GM21526 (cell line): ENCODE data around the gene CYTH1.

Experiments used
- ATAC-seq: cut with Tn5 transposase; IDR thresholded peaks from one replicate; pipeline ENCODE4 v1.9.1; 2021; ENCODE audit warnings: moderate library complexity; ENCODE audit not compliant: unreplicated experiment, low FRiP score

CYTH1 gene, protein sequence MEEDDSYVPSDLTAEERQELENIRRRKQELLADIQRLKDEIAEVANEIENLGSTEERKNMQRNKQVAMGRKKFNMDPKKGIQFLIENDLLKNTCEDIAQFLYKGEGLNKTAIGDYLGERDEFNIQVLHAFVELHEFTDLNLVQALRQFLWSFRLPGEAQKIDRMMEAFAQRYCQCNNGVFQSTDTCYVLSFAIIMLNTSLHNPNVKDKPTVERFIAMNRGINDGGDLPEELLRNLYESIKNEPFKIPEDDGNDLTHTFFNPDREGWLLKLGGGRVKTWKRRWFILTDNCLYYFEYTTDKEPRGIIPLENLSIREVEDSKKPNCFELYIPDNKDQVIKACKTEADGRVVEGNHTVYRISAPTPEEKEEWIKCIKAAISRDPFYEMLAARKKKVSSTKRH

DNA sequence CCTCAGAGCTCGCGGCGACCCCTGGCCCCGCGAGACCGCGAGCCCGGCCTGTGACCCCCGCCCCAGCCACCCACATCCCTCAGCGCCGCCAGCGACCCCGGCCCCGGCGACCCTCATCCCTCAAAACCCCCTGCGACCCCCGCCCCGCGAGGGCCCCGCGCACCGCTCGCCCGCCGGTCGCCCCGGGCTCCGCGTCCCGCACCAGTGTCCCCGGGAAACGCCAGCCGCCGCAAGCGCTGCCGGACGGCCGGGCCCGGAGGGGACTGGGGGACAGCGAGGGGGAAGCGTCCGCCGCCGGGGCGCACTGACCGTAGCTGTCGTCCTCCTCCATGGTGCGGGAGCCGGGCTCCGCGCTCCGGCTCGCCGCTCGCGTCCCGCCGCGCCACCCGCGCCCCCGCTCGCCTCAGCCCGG is at the start of gene CYTH1:
Gene CYTH1 (minus strand): TSS at position 381 of the 412 bp plus-strand sequence. CDS start 50 bp downstream, at position 331.
- peak; percentile 14 for ATAC-seq

DNA sequence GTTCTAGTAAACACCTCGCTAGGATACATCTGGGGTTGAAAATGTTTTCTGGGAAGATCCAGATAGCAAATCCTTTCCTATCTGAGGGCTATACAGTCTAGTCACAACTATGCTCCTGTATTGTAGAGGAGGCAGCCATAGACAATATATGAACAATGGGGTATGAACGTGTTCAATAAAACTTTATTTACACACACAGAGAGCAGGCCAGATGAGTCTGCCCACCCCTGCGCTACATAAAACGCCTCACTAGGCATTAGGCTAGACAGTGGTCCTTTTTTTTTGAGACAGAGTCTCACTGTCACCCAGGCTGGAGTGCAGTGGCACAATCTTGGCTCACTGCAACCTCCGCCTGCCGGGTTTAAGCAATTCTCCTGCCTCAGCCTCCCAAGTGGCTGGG is 47.4 kb upstream of the CYTH1 start:
- no peak for ATAC-seq

DNA sequence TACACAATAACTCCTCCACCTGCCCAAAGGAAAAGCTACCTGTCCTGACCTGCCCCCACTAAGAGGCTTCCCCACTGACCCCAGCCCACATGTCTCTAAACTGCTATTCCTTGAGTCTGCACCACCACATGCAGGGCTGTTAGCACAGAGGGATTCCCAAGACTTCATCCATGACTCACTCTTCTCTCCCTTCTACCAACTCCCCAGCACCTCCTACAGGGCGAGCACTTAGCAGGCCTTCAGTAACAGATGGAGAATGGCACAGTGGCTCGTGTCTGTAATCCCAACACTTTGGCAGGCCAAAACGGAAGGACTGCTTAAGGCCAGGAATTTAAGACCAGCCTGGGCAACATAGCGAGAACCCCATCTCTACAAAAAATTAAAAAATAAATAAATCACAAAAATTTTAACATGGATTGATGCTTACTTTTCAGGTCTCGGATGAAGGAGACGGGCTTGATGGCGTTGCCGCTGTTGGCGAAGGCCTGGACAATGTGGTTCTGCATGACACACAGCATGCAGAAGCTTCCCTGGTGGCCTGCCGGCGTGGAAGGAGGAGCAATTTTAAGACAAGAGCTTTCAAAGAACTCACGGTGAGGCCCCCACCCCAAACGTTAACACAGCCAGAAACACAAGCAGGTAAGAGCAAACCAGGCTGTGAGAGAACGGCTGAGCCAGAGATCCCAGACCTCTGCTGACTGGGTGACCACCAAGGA is 46.6 kb upstream of the CYTH1 start:
- no peak for ATAC-seq

DNA sequence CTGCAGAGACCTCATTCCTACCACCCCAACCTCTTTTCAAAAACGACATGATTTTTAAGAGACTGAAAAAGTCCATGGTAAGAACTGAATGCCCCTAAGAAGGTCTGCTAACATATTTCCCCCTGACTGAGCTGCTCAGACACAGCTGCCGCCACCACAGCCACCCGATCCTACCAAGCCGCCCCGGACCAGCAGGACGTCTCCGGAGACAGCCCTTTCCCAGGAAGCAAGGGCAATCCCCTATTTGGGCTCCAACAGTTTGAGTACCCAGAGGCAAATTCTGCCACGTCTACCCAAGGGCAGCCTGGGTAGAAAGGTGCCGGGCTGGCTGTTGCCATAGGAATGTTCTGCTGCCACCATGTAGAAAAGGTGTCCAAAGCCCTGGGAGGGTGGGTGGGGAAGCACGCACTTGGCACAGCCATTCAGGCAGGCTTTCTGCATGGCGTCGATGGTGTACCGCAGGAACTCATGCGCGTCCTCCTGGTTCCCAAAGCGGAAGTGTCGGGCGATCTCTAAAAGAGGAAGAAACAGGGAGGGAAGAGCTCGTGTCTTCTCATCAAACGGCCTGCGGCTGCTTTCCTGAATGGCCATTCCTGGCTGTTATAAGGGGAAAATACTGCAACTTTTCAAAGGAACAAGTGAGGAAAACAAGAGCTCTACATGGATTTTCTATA is 44.9 kb upstream of the CYTH1 start:
- ATAC-seq, result no peak

DNA sequence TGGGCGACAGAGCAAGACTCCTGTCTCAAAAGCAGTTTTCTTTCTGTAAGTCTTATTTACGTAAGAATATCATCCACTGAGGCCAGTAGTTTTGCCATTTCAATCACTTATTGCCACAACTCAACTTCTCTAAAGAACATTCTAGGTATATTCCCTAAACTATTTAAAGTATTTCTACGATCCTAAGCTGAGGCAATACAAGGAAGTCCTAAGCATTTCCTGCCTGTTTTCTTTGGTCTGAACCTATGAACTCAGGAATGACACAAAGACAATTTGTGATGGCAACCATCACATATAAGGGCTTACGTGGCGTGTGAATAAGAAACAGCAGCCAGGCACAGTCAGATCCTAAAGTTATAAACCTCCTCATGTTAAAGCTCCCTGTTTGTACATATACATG is 44.3 kb upstream of the CYTH1 start:
- ATAC-seq, result no peak

DNA sequence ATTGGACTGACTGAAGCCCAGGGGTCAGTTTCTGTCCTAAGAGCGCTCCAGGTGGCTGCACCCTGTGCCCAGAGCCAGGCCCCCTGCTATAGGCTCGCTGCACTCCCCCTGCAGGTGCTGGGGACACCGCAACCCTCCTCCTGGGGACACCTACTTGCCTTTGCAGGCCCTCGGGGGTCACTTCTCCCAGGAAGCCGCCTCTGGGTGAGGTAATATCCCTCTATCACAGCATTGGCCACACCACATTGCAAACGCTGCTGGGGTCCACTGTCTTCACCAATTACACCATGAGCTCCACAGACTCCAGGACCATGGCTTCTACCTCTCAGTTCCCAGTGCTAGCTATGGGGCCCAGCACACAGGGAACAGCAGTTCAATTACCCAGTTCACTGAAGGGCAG is 43.6 kb upstream of the CYTH1 start:
- no peak for ATAC-seq

DNA sequence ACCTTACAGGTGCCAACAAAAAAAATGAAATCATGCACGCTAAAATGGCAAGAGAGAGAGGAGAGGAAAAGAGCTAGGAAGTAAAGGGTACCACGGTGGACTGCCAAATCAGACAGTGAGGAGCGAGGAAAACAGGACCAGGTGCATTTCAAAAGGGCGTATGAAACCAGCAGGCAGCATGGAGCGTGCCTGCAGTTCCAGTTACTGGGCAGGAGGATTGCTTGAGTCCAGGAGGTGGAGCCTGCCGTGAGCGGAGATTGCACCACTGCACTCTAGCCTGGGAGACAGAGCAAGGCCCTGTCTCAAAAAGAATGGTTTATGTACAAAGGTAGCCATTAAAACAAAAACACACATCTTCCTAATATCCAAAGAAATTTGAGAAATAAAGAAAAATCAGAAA is 42.2 kb upstream of the CYTH1 start:
- no peak for ATAC-seq

DNA sequence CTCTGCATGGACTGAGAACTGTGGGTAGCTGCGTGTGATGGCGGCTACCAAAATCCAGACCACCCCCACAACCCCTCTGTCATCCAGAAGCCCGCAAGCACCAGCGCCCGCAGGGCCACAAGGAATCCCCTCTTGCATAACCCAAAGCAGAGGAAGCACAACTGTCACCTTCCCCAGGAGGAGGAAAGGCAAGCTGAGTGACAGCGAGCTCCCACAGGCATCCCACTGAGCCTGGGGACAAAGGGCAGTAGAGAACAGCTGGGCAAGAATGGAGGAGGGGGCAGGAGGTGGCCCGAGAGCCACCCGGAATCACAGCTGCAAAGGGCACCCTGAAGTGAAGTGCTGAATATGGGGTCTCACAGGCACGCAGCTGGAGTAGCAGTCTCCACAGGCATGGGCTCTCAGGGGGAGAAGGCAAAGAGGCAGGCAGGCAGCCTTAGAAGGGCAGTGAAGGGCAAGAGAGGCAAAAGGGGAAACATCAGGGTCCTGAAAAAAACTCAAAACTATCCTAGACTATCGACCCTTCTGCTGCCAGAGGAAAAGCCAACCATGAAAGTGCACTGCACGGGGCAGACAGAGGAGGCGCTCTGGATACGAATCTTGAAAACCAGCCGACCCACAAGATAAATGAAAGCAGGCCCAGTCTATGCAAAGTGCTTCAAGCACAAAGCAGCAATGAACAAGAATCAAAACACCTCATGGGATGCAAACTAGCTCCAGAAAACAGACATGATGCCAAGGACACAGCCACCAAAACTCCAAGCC is 41.4 kb upstream of the CYTH1 start:
- no peak for ATAC-seq

DNA sequence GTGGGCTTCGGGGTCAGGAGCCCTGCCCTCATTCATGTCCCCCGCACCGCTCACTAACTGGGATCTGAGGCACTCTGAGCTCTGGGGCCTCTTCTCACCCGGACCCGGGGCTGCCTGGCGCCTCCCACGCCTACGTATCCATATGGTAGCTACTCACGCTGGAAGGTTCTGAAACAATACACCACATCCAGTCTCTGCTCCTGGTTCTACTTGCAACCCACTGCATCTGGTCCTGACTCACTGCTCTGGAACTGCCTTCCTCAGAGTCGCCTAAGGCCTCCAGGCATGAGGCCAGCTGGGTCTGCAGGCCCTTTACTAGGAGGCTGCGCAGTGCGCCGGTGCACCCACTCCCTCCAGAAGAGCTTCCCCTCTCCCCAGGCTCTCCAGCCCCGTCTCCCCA is 40.5 kb upstream of the CYTH1 start:
- no peak for ATAC-seq

DNA sequence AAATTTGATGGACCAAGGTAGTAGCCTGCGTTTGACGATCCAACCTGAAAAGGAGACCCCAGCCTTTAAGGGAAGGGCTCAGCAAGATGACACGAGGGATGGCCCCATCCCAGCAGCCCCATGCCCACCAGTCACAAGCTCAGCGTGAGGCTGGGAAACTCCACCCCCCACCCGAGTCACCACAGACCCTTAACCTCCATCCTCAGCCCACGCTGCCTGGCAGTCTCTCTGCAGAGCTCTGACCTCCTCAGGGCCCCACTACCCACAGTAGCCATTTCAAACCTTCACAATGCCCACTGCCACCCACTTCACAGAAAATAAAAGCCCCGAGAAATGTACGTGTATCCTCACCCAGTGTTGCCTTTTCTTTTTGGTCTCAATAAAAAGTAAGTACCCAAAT is 39.9 kb upstream of the CYTH1 start:
- no peak for ATAC-seq

DNA sequence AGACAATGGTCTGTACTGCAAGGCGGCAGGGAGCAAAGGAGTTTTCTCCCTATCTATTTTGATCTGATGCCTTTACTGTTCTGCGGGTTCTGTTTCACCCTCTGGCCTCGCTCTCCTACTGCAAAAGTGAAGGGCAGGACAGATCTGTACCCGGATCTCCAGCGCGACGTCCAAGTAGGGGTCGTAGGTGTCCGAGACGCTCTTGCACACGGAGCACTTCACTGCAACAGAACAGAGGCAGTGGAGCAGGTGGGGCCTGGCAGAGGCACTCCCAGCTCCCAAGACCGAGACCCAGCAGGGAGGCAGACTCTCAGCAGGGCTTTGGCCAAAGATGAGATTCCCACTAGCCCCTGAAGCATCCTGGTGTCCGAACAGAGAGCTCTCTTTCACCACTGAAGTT is 38.8 kb upstream of the CYTH1 start:
- no peak for ATAC-seq

DNA sequence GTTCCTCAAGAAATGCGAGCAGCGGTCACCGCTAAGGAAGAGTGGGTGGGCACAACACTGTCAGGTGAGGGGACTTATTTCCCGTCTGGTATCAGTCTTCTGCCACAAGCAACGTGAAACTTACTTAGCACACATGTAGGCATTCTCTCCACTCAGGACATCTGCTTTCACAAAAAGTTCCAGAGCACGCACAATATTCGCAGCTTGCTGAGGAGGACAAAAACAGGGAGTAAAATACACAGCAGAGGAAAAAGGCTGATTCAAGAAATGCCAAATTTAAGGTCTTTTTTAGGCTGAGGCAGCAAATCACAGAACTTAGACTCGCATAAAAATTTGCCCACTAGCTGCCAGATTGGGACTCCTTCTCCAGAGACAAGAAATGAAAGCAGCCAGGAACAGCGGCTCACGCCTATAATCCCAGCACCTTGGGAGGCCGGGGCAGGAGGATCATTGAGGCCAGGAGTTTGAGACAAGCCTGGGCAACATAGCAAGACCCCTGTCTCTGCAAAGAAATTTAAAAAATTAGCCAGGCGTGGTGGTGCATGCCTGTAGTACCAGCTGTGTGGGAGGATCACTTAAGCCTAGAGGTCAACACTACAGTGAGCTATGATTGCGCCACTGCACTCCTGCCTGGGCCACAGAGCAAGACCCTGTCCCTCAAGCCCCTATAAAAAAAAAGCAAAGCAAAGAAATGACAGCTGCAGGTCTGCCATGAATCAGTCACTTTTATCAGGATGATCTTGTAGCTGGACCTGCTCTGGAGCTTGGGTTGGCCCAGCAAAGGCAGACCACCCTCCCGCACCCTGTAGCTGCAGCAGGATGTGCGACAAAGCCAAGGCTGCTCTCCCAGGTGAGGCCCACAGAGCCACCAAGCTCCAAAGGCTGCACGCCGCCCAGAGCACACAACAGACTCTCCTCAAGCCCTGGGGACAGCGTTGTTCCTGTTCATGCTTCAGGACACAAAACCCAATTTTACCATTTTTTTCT is 38.0 kb upstream of the CYTH1 start:
- no peak for ATAC-seq

DNA sequence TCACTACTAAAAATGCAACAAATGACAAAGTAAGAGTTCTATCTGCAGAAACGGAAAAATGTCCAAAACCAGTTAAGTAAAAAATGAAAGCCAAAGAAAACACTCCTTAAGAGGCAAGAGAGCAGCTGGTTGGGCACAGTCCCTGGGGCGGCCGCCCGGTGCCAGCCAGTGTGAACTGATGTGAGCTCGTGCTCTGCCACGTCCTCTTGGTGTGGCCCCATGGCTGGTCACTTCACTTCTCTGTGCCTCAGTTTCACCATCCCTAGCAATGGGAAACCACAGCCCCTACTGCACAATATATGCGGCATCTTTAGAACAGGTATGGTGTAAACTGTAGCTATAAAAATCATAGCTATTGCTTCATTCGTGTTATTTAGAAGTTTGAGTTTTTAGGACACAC is 37.3 kb upstream of the CYTH1 start:
- ATAC-seq, result no peak

DNA sequence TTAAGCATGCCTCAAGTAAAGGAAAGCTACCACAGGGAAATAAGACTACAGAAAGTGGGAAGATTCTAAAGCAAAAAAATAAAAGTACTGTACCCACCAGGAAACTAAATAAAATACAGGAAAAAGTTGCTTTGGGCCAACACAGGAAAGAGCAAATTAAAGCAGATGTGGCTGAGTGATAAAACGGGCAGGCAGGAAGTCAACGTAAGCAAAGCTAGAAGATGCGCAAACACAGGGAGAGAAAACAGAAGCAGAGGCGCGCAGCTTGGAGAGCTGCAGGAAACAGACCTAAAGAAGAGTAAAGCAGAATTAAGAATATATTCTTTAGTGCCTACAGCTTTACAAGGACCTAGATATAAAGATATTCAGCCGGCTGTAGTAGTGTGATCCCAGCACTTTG is 36.9 kb upstream of the CYTH1 start:
- no peak for ATAC-seq

DNA sequence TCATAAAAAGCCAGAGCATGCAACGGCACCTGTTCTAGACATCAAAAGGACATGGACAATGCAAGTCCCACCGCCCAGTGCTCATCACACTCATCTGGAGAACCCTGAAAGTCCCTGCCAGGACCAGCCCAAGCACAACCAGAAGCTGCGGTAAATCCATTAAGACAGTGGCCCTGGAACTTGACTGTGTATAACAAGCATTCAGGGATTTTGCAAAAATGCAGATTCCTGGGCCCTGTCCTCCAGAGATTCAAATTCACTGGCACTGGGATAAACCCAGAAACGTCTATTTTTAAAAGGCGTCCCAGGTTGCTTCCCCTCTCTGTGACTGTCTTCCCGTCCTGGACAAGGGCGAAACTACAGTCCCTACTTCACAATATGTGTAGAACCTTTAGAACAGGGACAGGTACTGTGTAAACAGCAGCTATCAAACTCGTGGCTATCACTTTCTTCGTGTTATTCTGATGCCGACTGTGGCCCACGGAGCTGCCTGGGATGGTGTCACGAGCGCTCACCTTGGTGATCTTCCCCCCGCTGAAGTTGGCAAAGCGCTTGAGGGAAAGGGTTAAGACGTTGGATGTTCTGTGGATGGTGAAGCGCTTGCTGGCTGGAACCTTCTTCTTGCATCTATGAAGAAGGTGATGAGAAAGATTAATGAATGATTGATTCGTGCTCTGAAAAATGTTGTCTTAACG is 36.2 kb upstream of the CYTH1 start:
- ATAC-seq, result no peak

DNA sequence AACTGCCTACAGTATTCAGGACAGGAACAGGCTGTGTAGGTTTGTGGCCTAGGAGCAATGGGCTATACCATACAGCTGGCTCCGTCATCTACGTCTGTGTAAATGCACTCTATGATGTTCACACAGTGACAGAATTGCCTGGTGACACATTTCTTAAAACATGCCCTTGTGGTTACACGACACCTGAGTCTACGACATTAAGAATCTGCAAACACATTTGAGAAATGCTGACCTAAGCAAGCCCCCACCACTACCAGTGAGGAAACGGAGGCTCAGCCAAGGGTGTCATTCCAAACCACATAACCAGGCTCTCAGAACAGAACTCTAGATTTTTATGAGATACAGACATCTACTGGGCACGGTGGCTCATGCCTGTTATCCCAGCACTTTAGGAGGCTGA is 35.0 kb upstream of the CYTH1 start:
- ATAC-seq, result no peak

DNA sequence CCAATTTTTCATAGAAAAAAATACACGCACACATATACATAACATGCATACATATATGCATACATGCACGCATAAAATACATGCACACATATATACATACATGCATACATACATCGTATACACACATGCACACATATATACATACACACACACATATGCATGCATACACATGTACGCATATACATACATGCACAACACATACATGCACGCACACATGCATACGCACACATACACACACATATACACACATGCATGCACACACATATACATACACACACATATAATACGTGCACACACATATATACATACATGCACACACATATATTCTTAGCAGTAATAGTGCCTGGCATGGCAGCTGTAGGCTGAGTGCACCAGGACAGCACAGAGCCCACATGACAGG is 33.6 kb upstream of the CYTH1 start:
- ATAC-seq, result no peak

DNA sequence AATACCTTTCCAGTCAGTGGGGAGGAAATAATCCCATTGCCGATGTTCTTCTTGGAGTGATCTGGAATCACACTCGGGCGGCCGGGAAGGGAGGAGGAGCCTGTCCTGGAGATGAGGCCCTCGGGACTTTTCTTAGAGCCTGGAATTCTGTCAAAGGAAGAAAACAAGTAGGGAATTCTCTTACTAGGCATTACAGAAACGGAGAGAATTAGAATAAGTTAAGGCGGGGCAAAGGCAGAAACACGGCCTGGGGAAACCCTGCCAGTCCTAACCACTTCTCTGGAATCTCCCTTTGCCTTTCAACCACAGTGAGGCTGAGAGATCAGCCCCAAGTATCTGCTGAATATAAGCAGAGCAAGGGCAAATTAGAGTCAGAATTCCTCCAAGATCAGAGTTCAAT is 30.8 kb upstream of the CYTH1 start:
- ATAC-seq, result no peak

DNA sequence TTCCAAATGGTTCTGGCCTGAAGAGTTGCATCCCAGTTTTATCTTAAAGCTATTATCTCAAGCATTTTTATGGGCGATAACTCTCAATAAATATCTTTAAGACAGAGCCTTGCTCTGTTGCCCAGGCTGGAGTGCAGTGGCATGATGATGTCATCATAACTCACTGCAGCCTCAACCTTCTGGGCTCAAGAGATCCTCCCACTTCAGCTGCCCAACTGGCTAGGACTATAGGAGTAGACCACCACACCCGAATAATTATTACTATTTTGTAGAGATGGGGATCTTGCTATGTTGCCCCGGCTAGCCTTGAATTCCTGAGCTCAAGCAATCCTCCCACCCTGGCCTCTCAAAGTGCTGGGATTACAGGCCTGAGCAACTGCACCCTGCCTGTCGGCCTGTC is 26.1 kb upstream of the CYTH1 start:
- ATAC-seq, result no peak
